G401 (cell line): ENCODE measurements around the gene FASTKD3. TPM values are rescaled to one million over a fixed set of nuclear protein-coding genes. Genes with fewer than 3 reads are reported as not detected.
"Not testable (repeated sequence)": the region's sequence is repeated elsewhere in the genome, so short reads cannot be mapped to it uniquely, and the experiment has no call there.

ENCODE experiments used
- DNase-seq: peaks from one replicate; pipeline ENCODE4 v3.0.0-alpha.2; 2015; ENCODE audit warnings: low spot score
- in situ Hi-C: cut with HindIII; loops from 2 replicates; pipeline ENCODE4 v1.10.0; 2016; ENCODE audit warnings: low sequenced_read_pairs, mixed read lengths
- total RNA-seq: library from RNA; depleted of rRNA; stranded (reverse); fragments of >200 nt; shearing (Covaris generic); gene quantifications from 2 replicates; pipeline ENCODE4 v1.2.3, GENCODE V29; 2014; rRNA removed

Gene FASTKD3, protein sequence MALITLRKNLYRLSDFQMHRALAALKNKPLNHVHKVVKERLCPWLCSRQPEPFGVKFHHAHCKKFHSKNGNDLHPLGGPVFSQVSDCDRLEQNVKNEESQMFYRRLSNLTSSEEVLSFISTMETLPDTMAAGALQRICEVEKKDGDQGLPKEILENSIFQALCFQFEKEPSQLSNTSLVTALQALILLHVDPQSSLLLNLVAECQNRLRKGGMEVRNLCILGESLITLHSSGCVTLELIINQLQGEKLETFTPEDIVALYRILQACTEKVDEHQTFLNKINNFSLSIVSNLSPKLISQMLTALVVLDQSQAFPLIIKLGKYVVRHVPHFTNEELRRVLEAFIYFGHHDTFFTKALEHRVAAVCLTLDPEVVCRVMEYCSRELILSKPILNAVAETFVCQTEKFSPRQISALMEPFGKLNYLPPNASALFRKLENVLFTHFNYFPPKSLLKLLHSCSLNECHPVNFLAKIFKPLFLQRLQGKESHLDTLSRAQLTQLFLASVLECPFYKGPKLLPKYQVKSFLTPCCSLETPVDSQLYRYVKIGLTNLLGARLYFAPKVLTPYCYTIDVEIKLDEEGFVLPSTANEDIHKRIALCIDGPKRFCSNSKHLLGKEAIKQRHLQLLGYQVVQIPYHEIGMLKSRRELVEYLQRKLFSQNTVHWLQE
- total RNA-seq, result 14.1 and 25.5 TPM in 2 replicates

DNA sequence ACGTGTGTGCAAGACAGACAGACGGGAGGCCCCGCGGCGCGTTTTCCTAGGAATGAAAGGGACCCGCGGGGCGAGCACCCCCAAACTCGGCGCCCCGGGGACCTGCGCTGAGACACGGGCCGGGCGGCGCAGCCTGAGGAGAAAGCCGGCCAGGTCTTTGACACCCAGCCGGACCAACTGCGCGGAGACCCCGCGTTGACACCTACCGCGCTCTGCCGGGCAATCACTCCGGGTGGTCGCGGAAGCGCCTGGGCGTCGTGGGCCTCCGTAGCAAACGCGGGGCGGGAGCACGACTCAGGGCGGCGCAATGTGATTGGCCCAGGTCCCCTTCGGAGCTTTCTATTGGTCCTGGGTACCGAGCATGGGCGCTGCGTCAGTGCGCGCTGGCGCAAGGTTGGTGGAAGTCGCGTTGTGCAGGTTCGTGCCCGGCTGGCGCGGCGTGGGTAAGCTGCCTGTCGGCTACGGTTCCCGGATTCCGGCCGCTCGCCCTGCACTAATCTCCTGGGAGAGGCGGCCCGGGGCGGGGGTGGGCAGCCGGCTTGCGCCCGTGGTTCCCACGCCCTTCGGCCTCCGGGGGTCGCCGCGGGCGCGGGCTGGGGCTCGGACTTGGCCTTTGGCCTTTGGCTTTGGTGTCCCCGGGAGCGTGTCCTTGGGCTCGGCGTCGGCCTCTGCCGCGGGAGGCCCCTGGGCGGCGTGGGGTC lies at the start of gene FASTKD3, which contains the start of gene MTRR:
Gene FASTKD3 (minus strand): TSS at position 259 of the 701 bp plus-strand sequence. CDS start 948 bp downstream, outside the sequence.
Gene MTRR (plus strand): TSS at position 376 of the 701 bp plus-strand sequence. CDS start 1,647 bp downstream, outside the sequence.
- DNase-seq, result peak; percentile 96
- in situ Hi-C loops, result no loop called here

DNA sequence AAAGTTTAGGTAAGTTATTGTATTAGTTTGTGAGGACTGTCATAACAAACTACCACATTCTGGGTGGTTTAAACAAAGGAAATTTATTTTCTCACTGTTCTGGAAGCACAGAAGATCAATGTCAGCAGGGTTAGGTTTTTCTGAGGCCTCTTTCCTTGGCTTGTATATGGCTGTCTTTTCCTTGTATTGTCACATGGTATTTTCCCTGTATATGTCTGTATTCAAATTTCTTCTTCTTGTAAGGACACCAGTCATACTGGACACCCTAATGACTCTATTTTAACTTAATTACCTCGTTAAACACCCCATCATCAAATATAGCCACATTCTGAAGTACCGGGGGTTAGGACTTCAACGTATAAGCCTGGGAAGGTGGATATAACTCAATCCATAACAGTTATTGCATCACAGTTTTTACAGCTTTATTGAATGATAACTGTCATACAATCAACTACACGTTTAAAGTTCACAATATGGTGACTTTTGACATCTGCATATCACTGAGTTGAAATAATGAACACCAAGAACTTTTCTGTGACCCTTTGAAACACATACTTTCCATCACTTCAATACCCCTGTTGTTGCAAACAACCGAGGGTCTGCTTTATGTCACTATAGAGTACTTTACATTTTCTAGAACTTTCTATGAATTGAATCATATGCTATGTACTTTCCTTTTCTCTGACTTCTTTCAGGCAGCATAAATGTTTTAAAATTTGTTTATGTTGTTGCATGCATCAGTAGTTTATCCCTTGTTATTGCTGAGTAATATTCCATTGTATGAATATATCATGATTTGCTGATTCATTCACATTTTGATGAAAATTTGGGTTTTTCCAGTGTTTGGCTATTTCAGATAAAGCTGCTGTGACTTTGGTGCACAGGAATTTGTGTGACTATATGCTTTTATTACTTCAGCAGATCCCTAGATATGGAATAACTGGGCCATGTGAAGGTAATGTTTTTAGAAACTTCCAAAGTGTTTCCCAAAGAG lies 48.6 kb upstream of the FASTKD3 start:
- in situ Hi-C loops, result no loop called here
- DNase-seq, result no peak

DNA sequence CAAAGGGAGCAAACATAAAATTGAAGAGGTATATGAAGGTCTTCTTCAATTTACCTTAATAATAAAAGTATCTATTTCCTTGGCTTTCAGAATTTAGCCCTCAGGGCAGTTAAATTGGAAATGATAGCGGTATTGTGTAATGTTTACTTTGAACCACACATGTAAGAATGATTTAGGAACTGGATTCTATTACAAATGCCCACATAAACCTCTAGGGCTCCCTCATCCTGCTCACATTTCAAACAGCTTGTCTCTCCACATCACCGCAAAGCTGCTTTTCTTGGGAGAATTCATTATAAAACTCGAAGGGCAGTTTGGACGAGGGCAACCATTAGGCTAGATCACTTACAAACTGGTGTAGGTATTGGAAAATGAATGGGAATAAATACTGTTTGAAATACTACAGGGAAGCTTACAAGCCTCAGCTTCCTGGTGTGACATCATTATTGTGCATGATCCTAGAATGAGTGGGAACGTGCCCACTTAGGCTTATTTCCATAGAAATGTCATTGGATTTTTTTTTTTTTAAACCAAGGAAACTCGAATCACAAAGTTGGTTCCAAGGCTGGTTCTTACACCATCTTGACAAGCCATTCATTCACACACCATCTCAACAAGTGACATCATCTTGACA lies 47.5 kb upstream of the FASTKD3 start:
- in situ Hi-C loops, result no loop called here
- no peak for DNase-seq

DNA sequence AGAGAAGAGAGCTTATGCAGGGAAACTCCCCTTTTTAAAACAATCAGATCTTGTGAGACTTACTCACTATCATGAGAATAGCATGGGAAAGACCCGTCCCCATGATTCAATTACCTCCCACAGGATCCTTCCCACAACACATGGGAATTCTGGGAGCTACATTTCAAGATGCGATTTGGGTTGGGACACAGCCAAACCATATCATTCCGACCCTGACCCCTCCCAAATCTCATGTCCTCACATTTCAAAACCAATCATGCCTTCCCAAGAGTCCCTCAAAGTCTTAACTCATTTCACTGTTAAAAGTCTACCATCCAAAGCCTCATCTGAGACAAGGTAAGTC lies 42.6 kb upstream of the FASTKD3 start:
- DNase-seq, in situ Hi-C loops: not testable (repeated sequence)

DNA sequence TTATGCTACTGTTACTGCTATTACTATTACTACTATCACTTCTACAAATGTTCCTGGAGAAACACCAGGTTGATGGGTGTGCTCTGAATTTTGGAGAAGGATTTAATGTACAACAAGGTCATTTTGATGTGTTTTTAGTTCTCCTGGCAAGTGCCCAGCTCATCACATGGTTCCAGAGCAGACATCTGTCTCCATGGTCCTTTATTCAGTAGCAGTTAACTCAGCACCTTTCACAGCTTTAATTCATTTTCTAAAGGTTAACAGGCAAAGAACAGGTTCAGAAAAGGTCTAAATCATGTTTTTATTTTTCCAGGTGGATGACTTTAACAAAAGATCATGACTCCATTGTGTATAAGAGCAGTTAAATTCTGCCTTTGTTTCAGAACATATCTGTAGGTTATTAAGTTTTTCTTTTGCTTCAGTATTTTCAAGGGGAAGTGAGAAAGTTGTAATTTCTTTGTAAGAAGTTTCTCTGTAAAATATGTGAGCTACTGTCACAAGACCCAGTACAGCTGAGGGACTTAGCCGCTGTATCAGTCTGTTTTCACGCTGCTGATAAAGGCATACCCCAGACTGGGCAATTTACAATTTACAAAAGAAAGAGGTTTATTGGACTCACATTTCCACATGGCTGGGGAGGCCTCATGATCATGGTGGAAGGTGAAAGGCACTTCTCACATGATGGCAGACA lies 42.1 kb upstream of the FASTKD3 start:
- in situ Hi-C loops, result no loop called here
- DNase-seq, result peak; percentile 18

- DNase-seq, result no peak
- in situ Hi-C loops, result no loop called here
Measured at GRCh38 chr5:7908317-7908716, 39.5 kb upstream of the FASTKD3 start.

DNA sequence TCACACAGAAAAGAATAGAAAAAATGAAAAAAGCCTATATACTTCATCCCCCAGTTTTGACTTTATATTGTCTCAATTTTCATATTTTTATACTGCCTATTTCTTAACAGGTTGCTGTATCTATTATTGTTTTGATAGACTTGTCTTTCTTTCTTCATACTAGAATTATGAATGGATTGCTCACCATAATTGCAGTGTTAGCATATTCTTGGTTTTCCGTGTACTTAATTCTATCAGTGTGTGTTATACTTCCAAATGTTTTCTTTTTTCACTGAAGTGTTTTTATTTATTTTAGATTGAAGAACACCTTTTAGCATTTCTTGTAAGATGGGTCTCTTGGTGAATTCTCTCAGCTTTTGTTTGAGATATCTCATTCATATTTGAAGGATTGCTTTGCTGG lies 38.8 kb upstream of the FASTKD3 start:
- no peak for DNase-seq
- in situ Hi-C loops, result no loop called here

GRCh38 chr5:7904170-7904569 lies 35.3 kb upstream of the FASTKD3 start:
- in situ Hi-C loops, result no loop called here

DNA sequence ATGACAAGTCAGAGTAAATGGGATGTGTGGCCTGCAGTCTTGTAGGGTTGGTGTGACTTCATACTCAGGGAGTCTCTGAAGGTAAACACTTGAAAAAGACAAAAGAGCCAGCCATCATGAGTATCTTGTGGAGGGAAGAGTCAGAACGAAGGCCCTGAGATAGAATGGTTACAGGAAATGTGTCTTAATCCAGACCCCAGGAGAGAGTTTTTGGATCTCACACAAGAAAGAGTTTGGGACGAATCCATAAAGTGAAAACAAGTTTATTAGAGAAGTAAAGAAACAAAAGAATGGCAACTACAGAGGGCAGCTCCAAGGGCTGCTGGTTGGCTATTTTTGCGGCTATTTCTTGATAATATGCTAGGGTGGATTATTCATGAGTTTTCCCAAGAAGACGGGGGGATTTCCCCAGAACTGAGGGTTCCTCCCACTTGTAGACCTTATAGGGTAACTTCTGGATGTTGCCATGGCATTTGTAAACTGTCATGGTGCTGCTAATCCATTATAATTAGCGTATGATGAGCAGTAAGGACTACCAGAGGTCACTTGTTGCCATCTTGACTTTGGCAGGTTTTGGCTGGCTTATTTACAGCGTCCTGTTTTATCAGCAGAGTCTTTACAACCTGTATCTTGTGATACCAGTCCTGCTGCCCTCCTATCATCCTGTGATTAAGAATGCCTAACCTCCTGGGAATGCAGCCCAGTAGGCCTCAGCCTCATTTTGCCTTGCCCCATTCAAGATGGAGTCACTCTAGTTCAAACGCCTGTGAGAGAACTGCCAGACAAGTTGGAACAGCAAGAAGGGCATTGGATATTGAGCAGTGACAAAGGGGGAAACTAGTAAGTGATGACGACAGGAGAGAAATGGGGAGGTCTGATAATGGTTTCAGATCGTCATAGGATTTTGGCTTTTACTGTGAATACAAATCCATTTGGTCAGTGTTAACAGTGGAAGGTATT lies 34.1 kb upstream of the FASTKD3 start:
- no peak for DNase-seq
- in situ Hi-C loops, result no loop called here

More at GRCh38 chr5:7904170-7904569, 35.3 kb upstream of the FASTKD3 start:
- no peak for DNase-seq

DNA sequence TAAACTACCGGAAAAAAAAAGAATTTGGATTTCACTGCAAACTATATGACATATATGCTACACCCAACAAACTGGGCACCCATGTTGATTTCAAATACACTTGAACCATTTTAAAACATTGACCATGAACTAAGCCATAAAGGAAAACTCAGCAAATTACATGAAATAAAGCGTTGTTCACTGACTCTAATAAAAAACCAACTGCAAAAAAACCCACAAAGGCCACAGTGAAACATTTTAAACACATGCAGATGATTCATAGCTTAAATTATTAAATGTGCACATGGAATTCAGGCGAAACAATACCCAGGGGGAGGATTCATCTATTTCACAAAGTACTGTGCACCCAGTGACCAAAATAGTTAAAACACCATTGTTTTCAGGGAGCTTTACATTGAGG lies 33.4 kb upstream of the FASTKD3 start:
- no peak for DNase-seq
- in situ Hi-C loops, result no loop called here

DNA sequence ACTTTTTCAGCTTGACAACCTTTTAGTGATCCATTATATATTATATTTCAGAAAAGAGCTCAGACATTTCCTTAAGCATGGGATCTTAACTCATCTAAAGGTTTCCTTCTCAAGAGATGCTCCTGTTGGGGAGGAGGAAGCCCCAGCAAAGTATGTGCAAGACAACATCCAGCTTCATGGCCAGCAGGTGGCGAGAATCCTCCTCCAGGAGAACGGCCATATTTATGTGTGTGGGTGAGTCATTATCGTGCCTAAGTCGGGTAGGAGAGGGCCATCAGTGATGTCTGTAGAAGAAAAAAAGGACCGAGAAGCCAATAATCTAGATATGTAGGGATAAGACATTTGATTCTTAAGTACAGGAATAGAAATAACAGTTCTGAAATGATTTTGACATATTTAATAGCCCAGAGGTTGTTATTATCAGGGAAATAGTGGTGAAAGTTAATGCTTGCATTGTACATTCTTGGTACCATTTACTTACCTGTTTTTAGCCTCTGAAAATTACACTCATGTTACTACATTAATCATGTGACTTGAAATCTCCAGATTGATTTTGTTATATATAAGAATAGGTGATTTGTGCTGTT lies 28.3 kb upstream of the FASTKD3 start:
- in situ Hi-C loops, result no loop called here

DNA sequence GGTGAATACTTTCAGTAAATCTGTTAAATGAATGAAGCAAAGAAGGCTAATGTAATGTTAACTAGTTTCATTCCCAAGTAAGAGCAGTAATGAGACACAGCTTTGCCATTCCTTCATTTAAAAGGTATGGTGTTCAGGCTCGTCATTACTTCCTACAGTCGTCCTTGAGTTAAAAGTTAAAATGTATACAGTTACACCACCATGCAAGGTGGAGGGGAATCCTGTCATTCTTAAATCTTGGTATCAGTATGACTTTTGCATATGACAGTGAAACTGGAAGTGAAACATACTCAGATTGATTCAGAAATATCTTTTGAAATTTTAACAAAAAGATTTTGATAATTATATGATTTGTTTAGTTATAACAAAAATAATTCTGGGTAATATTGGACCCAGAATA lies 26.0 kb upstream of the FASTKD3 start:
- in situ Hi-C loops, result no loop called here
- DNase-seq, result no peak

More for the DNA sequence above, 28.3 kb upstream of the FASTKD3 start:
- DNase-seq, result peak; percentile 8

- in situ Hi-C loops, result no loop called here
Measured at GRCh38 chr5:7894439-7894838, 25.6 kb upstream of the FASTKD3 start.

DNA sequence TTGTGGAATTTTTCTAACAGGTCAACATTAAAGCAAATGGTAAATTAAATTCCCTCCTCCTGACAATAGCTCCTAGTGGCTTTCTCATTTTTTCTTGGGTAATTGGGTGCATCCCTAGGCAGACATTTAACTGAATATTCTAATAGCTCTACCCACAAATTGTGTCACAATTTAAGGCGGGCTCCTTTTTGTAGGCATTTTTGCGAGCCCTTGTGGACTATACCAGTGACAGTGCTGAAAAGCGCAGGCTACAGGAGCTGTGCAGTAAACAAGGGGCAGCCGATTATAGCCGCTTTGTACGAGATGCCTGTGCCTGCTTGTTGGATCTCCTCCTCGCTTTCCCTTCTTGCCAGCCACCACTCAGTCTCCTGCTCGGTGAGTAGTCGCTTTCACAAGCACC lies 20.1 kb upstream of the FASTKD3 start:
- DNase-seq, result no peak
- in situ Hi-C loops, result no loop called here

More at GRCh38 chr5:7894439-7894838, 25.6 kb upstream of the FASTKD3 start:
- no peak for DNase-seq

GRCh38 chr5:7886849-7887475 lies 18.1 kb upstream of the FASTKD3 start:
- DNase-seq, result peak; percentile 59
- in situ Hi-C loops, result no loop called here
